ENCODE measurements around the gene MAP3K20. TPM values are rescaled to one million over a fixed set of nuclear protein-coding genes. Genes with fewer than 3 reads are reported as not detected.

The MAP3K20 gene
- total and polyA plus RNA-seq, 7 experiments from 2014 or later: 0.18 to 17.0 (median 1.5) TPM; not detected in 1

- H3K4me1 ChIP-seq (ENCODE audit: control insufficient read depth in 2 of 2, insufficient read depth in 2 of 2, low read length in 2 of 2): no peaks in the 10 kb centered on the region
- Mint-ChIP-seq H3K27me3 (peaks cover 5 to 25% (median 18%) of the 10 kb centered on the region in 5 donors), H3K4me1 (peaks cover 0 to 8% (median 0%) of the 10 kb centered on the region in 7 donors), H3K9me3 (peaks cover 0 to 6% (median 0%) of the 10 kb centered on the region in 11 donors), H3K36me3 (peaks cover 0 to 11% (median 0%) of the 10 kb centered on the region in 5 donors), H3K4me3 (no peak overlapping the region), H3K27ac (no peak overlapping the region)
- ATAC-seq: no peak
- DNase-seq: no peak
- ChIA-PET CTCF (no interaction called here), POLR2A (no interaction called here)
- no peaks in the 10 kb centered on the region for H3K36me3 ChIP-seq (ENCODE audit: control insufficient read depth in 2 of 3, insufficient read depth in 3 of 3, low read length in 3 of 3)
- H3K9me3 ChIP-seq (ENCODE audit: control insufficient read depth in 2 of 3, low read length in 3 of 3): no peaks in the 10 kb centered on the region
- no peak overlapping the region for H3K27ac ChIP-seq (ENCODE audit: low read depth, low read length)
- intact Hi-C loops (cut with micrococcal nuclease): no loop called here
- H3K4me3 ChIP-seq (ENCODE audit: low read length): no peak overlapping the region
- no peaks in the 10 kb centered on the region for H3K27me3 ChIP-seq (ENCODE audit: control insufficient read depth in 2 of 2, insufficient read depth in 2 of 2, low read length in 2 of 2)
Observed at GRCh38 chr2:173118395-173118794, 42.7 kb downstream of the MAP3K20 start.

GRCh38 chr2:173119069-173119807, 43.6 kb downstream of the MAP3K20 start:
- H3K4me1 Mint-ChIP-seq: peaks cover 0 to 6% (median 0%) of the 10 kb centered on the region in 7 donors
- Histone ChIP-seq H3K27ac (ENCODE audit: low read depth, low read length) (no peak overlapping the region), H3K36me3 (ENCODE audit: control insufficient read depth in 2 of 3, insufficient read depth in 3 of 3, low read length in 3 of 3) (no peaks in the 10 kb centered on the region), H3K27me3 (ENCODE audit: control insufficient read depth in 2 of 2, insufficient read depth in 2 of 2, low read length in 2 of 2) (no peaks in the 10 kb centered on the region), H3K4me3 (ENCODE audit: low read length) (no peak overlapping the region), H3K4me1 (ENCODE audit: control insufficient read depth in 2 of 2, insufficient read depth in 2 of 2, low read length in 2 of 2) (no peaks in the 10 kb centered on the region), H3K9me3 (ENCODE audit: control insufficient read depth in 2 of 3, low read length in 3 of 3) (no peaks in the 10 kb centered on the region)
- no peak overlapping the region for H3K27ac Mint-ChIP-seq
- H3K9me3 Mint-ChIP-seq: peaks cover 0 to 1% (median 0%) of the 10 kb centered on the region in 11 donors
- ATAC-seq (no peak), DNase-seq (no peak)
- CTCF ChIA-PET: no interaction called here
- intact Hi-C loops (cut with micrococcal nuclease): no loop called here
- POLR2A ChIA-PET: no interaction called here
- peaks cover 0 to 11% (median 0%) of the 10 kb centered on the region in 5 donors for H3K36me3 Mint-ChIP-seq
- H3K4me3 Mint-ChIP-seq: no peak overlapping the region
- H3K27me3 Mint-ChIP-seq: peaks cover 2 to 21% (median 14%) of the 10 kb centered on the region in 5 donors

- intact Hi-C loops (cut with micrococcal nuclease): no loop called here
Observed at GRCh38 chr2:173119944-173120343, 44.3 kb downstream of the MAP3K20 start.

GRCh38 chr2:173122936-173123335, 47.3 kb downstream of the MAP3K20 start:
- Histone ChIP-seq H3K36me3 (ENCODE audit: control insufficient read depth in 2 of 3, insufficient read depth in 3 of 3, low read length in 3 of 3) (no peaks in the 10 kb centered on the region), H3K27ac (ENCODE audit: low read depth, low read length) (no peak overlapping the region), H3K9me3 (ENCODE audit: control insufficient read depth in 2 of 3, low read length in 3 of 3) (no peaks in the 10 kb centered on the region), H3K4me3 (ENCODE audit: low read length) (no peak overlapping the region), H3K27me3 (ENCODE audit: control insufficient read depth in 2 of 2, insufficient read depth in 2 of 2, low read length in 2 of 2) (no peaks in the 10 kb centered on the region), H3K4me1 (ENCODE audit: control insufficient read depth in 2 of 2, insufficient read depth in 2 of 2, low read length in 2 of 2) (no peaks in the 10 kb centered on the region)
- DNase-seq (no peak), ATAC-seq (no peak)
- H3K27me3 Mint-ChIP-seq: peaks cover 3 to 9% (median 5%) of the 10 kb centered on the region in 5 donors
- intact Hi-C loops (cut with micrococcal nuclease): no loop called here
- peaks cover 0 to 2% (median 0%) of the 10 kb centered on the region in 11 donors for H3K9me3 Mint-ChIP-seq
- no peak overlapping the region for H3K27ac Mint-ChIP-seq
- CTCF ChIA-PET: no interaction called here
- H3K36me3 Mint-ChIP-seq: peaks cover 0 to 10% (median 0%) of the 10 kb centered on the region in 5 donors
- POLR2A ChIA-PET: no interaction called here
- H3K4me3 Mint-ChIP-seq: no peak overlapping the region
- H3K4me1 Mint-ChIP-seq: peaks cover 0 to 10% (median 0%) of the 10 kb centered on the region in 7 donors

More at GRCh38 chr2:173119944-173120343, 44.3 kb downstream of the MAP3K20 start:
- Mint-ChIP-seq H3K4me1 (peaks cover 0 to 6% (median 0%) of the 10 kb centered on the region in 7 donors), H3K27ac (no peak overlapping the region), H3K9me3 (peaks cover 0 to 1% (median 0%) of the 10 kb centered on the region in 11 donors), H3K4me3 (no peak overlapping the region), H3K27me3 (peaks cover 2 to 14% (median 8%) of the 10 kb centered on the region in 5 donors), H3K36me3 (peaks cover 0 to 9% (median 0%) of the 10 kb centered on the region in 5 donors)
- CTCF ChIA-PET: no interaction called here
- no peak overlapping the region for H3K27ac ChIP-seq (ENCODE audit: low read depth, low read length)
- H3K9me3 ChIP-seq (ENCODE audit: control insufficient read depth in 2 of 3, low read length in 3 of 3): no peaks in the 10 kb centered on the region
- DNase-seq (no peak), ATAC-seq (no peak)
- POLR2A ChIA-PET: interaction anchor here (0.7 kb wide), 1 partner anchor 242 kb away, joined by 3 read pairs; no protein-coding TSS in a partner anchor
- H3K27me3 ChIP-seq (ENCODE audit: control insufficient read depth in 2 of 2, insufficient read depth in 2 of 2, low read length in 2 of 2): no peaks in the 10 kb centered on the region
- H3K4me1 ChIP-seq (ENCODE audit: control insufficient read depth in 2 of 2, insufficient read depth in 2 of 2, low read length in 2 of 2): no peaks in the 10 kb centered on the region
- no peaks in the 10 kb centered on the region for H3K36me3 ChIP-seq (ENCODE audit: control insufficient read depth in 2 of 3, insufficient read depth in 3 of 3, low read length in 3 of 3)
- H3K4me3 ChIP-seq (ENCODE audit: low read length): no peak overlapping the region

- Mint-ChIP-seq H3K36me3 (peaks cover 0 to 13% (median 0%) of the 10 kb centered on the region in 5 donors), H3K27ac (no peak overlapping the region), H3K27me3 (peaks cover 7 to 15% (median 11%) of the 10 kb centered on the region in 5 donors), H3K4me1 (peaks cover 0 to 6% (median 0%) of the 10 kb centered on the region in 7 donors), H3K9me3 (peaks cover 0 to 2% (median 0%) of the 10 kb centered on the region in 11 donors), H3K4me3 (no peak overlapping the region)
- POLR2A ChIA-PET: no interaction called here
- ATAC-seq (no peak), DNase-seq (no peak)
- no peaks in the 10 kb centered on the region for H3K9me3 ChIP-seq (ENCODE audit: control insufficient read depth in 2 of 3, low read length in 3 of 3)
- no peaks in the 10 kb centered on the region for H3K4me1 ChIP-seq (ENCODE audit: control insufficient read depth in 2 of 2, insufficient read depth in 2 of 2, low read length in 2 of 2)
- no peak overlapping the region for H3K4me3 ChIP-seq (ENCODE audit: low read length)
- H3K27ac ChIP-seq (ENCODE audit: low read depth, low read length): no peak overlapping the region
- intact Hi-C loops (cut with micrococcal nuclease): no loop called here
- no peaks in the 10 kb centered on the region for H3K27me3 ChIP-seq (ENCODE audit: control insufficient read depth in 2 of 2, insufficient read depth in 2 of 2, low read length in 2 of 2)
- CTCF ChIA-PET: interaction anchor here (0.6 kb wide), 1 partner anchor 1809 kb away, joined by 5 read pairs; no protein-coding TSS in a partner anchor
- no peaks in the 10 kb centered on the region for H3K36me3 ChIP-seq (ENCODE audit: control insufficient read depth in 2 of 3, insufficient read depth in 3 of 3, low read length in 3 of 3)
Observed at GRCh38 chr2:173124441-173124840, 48.8 kb downstream of the MAP3K20 start.

- H3K9me3 ChIP-seq (ENCODE audit: control insufficient read depth in 2 of 3, low read length in 3 of 3): no peaks in the 10 kb centered on the region
- peaks cover 0 to 11% (median 0%) of the 10 kb centered on the region in 7 donors for H3K4me1 Mint-ChIP-seq
- no peak for ATAC-seq
- peaks cover 11 to 17% (median 16%) of the 10 kb centered on the region in 5 donors for H3K27me3 Mint-ChIP-seq
- H3K36me3 ChIP-seq (ENCODE audit: control insufficient read depth in 2 of 3, insufficient read depth in 3 of 3, low read length in 3 of 3): no peaks in the 10 kb centered on the region
- no peak for DNase-seq
- POLR2A ChIA-PET: no interaction called here
- CTCF ChIA-PET: no interaction called here
- no peaks in the 10 kb centered on the region for H3K27me3 ChIP-seq (ENCODE audit: control insufficient read depth in 2 of 2, insufficient read depth in 2 of 2, low read length in 2 of 2)
- H3K4me3 Mint-ChIP-seq: no peak overlapping the region
- H3K27ac ChIP-seq (ENCODE audit: low read depth, low read length): no peak overlapping the region
- intact Hi-C loops (cut with micrococcal nuclease): no loop called here
- no peak overlapping the region for H3K4me3 ChIP-seq (ENCODE audit: low read length)
- peaks cover 0 to 2% (median 0%) of the 10 kb centered on the region in 11 donors for H3K9me3 Mint-ChIP-seq
- peaks cover 0 to 12% (median 0%) of the 10 kb centered on the region in 5 donors for H3K36me3 Mint-ChIP-seq
- no peak overlapping the region for H3K27ac Mint-ChIP-seq
- no peaks in the 10 kb centered on the region for H3K4me1 ChIP-seq (ENCODE audit: control insufficient read depth in 2 of 2, insufficient read depth in 2 of 2, low read length in 2 of 2)
Observed at GRCh38 chr2:173126819-173127218, 51.2 kb downstream of the MAP3K20 start.
